ENCODE results near the gene ANKRD36C.
"Not testable (repeated sequence)": the region's sequence is repeated elsewhere in the genome, so short reads cannot be mapped to it uniquely, and the experiment has no call there.

Gene ANKRD36C

DNA sequence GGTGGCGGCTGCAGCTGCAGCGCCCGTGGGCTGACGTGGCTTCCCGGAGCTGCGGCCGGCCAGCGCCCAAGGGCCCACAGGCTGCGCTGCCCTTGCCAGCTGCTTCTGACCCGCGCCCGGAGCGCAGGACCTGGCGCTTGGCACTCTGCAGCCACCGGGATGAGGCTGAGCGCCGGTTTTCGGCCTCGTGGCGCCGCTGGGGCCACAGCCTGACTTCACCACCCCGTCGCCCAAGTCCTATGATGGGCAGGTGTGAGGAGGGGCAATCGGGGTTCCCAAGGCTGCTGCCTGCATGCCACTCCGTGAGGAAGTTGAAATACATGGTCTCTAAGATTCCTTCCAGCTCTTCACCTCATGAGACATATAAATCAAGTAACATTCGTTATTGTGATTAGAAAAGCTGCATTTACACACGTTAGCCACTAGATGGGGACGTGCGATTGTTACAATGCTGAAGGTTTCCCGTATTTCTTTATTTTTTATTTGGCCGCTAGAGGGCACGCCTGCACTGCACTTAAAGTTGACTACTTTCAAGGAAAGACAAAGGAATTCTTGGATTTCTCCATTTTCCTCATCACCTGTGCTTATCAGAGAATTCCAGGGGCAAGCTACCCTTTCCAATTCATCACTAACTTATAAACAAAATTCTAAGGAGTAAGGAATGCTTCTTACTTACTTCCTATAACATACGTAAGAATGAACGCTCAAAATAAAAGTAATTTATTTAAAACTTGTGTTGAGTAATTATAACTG lies 1.1 kb upstream of the ANKRD36C start:
- DNase-seq: not testable (repeated sequence)

DNA sequence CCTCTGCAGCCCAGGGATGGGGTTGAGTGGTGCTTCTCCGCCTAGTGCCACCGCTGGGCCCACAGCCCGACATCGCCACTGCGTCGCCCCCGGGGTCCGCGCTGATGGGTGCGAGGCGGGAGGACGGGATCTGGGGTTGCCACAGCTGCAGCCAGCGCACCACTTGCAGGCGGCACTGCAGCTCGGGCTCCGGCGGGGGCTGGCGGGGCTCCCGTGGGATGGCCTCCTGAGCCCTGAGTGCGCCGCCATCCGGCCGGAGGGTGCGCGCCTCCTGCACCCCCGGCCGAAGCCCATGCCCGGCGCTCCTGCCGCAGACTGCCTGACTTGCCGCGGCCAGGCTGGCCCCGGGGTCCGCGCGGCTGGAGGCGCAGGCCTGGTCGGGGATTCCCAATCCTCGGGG lies 478 bp upstream of the ANKRD36C start:
- DNase-seq: not testable (repeated sequence)

DNA sequence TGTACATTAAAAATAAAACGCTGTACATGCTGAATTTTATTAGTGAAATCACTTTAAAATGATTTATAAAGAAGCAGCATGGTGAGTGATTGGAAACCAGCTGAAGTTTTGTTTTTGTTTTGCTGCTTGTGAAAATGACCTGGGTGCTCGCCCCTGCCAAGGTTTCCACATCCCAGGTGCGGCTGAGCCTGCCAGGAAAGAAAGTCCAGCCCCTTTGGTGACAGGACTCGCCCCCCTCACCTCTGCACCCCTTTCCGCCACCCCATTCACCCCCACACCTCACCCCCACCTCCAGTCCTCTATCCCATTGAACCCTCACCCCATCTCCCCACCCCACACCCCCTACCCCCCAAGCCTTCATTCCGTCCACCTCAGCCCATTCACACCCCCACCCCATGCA lies 740 bp downstream of the ANKRD36C start:
- DNase-seq: not testable (repeated sequence)

DNA sequence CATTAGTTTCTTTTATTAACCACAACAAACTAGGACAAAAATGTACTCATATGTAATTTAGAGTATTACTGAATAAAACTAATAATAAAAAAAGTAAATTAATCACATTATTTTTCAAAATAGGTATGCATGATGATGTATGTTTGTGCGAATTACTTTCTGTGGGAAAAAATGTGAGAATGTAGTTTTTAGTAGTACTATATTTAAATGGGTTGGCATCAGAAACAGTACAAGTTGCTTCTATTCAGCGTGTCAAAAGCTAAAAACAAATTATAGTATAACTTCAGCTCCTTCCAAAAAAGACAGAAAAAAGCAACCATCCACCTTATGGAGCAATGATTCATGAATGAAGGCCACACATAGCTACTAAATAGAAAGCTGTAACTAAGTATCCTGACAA lies 40.0 kb downstream of the ANKRD36C start:
- DNase-seq: not testable (repeated sequence)

DNA sequence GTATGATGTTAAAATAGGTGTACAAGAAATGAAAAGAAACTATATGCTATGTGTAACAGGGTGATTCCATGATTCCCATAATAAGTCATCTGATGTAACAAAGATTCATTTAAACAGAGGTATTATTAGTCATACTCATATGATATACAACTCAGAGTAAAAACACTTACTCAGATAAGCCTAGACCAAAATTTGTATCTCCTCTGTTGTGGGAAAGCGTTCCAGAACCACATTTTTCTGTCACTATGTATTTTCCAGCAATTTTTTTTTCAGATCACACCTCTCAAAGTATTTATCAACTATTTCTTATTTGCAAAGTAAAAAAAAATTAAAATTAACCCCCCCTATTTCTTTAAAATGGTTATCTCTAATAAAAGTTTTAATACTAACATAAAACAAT lies 43.6 kb downstream of the ANKRD36C start:
- not testable (repeated sequence) for DNase-seq

DNA sequence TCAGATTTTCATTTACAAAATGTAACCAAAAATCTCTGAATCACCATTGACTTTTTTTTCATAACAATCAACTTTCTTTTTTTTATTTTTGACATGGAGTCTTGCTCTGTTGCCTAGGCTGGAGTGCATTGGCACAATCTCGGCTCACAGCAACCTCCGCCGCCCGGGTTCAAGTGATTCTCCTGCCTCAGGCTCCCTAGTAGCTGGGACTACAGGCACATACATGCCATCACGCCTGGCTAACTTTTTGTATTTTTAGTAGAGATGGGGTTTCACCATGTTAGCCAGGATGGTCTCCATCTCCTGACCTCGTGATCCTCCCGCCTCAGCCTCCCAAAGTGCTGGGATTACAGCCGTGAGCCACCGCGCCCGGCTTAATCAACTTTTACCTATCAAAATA lies 51.7 kb downstream of the ANKRD36C start:
- not testable (repeated sequence) for DNase-seq

DNA sequence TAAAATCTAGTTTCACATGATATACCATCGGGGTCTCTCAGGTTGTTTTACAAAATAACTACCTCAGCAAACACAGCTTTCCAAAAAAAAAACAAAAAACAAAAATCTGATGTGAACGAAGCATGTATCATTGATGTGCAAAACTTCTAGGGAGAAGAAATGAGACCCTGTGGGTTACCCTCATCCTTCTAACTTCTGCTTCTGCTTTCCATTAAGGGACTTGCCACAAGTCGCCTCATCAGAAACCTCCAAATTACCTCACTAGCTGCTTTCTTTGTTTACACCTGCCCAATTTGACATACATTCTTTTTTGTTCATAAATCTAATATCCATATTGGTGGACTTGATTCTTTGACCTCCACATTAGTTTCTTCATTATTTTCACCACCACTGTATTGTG lies 60.9 kb downstream of the ANKRD36C start:
- DNase-seq: not testable (repeated sequence)

DNA sequence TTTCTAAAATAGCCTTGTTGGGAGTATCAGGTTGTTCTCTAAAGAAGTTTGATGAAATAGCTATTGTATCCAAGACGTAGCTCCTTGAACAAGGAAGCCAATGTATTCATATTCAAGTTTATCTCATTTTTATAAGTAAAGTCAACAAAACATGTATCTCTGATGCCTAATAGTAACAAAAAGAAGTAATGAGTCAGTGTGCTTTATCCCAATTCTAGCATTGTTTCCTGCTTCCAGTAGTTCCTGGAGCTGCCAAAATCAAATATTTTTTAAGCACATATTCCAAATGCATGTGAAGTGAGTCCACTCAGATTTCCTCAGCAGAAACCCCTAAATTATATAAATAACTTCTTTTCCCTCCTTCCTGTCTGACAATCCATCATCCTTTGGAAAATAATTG lies 74.6 kb downstream of the ANKRD36C start:
- DNase-seq: not testable (repeated sequence)

DNA sequence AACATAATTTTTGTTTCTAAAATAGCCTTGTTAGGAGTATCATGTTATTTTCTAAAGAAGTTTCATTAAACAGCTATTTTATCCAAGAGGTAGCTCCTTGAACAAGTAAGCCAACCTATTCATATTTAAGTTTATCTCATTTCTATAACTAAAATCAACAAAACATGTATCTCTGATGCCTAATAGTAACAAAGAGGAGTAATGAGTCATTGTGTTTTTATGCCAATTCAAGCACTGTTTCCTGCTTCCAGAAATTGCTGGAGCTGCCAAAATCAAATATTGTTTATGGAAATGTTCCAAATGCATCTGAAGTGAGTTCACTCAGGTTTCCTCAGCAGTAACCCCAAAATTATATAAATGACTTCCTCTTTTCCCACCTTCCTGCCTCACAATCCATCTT lies 76.5 kb downstream of the ANKRD36C start:
- DNase-seq: not testable (repeated sequence)

DNA sequence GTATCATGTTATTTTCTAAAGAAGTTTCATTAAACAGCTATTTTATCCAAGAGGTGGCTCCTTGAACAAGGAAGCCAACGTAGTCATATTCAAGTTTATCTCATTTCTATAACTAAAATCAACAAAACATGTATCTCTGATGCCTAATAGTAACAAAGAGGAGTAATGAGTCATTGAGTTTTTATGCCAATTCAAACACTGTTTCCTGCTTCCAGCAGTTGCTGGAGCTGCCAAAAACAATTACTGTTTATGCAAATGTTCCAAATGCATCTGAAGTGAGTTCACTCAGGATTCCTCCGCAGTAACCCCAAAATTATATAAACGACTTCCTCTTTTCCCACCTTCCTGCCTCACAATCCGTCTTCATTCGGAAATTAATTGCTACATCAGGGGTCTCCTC lies 80.2 kb downstream of the ANKRD36C start:
- DNase-seq: not testable (repeated sequence)

DNA sequence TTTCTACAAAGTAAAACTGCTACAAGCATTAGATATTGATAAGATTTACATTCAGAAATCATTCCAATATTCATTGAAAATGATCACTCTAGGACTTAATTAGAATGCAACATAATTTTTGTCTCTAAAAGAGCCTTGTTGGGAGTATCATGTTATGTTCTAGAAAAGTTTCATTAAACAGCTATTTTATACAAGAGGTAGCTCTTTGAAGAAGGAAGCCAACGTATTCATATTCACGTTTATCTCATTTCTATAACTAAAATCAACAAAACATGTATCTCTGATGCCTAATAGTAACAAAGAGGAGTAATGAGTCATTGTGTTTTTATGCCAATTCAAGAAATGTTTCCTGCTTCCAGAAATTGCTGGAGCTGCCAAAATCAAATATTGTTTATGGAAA lies 97.2 kb downstream of the ANKRD36C start:
- DNase-seq: not testable (repeated sequence)

DNA sequence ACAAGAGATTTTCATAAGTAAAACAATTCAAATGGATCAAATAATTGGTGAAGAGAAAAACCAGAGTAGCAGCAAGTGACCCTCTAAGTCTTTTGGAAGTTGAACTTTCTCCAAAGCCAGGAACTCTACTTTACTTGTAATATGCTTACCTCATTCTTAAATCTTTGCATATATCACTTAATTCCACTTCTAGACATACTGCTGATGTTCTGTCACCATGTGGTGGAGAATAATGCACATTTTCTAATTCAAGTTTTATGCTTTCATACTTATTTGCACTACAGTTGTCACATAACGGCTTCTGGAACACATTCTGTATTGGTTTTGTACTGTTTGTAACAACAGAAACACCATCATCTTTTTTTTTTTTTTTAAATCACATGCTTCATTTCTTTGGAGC lies 123.7 kb downstream of the ANKRD36C start:
- not testable (repeated sequence) for DNase-seq

DNA sequence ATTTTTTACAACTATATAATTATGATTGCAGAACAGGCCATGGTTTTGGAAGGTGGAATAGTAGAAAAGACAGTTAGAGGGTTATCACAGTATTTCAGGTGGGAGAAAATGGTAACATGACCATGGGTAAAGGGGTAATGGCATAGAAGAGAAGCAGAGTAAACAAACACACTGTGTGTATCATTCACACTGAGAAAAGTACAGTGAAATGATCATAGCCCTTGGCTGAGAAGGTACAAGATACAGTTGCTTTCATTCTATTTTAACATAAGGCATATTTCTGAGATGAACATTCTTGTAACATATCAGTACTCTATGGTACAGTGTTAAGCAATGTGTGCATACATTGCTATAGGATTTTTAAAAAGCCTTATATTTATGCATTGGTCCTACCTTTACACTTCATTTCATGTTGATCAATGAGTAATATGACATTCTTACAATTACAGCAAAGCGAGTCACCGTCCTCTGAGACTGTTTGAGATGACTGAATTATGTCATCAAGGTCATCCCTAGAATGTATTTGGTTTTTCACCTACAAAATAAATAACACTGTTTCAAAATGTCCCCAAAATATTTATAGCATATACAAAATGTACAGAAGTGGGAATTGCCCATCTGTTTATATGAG lies 124.5 kb downstream of the ANKRD36C start:
- DNase-seq: not testable (repeated sequence)

DNA sequence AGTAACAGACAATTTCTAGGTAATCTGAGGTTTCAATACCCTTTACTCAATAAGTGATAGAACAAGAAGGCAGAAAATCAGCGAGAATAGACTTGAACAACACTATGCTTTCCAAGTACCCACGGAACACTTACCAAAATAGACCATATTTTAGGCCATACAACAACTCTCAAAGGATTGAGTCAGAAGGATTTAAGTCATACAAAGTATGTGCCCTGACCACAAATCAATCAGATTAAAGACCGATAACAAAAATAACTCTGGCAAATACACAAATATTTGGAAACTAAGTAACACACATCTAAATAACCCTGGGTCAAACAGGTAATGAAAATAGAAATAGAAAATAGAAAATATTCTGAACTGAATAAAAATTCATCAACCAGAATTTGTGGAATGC lies 129.5 kb downstream of the ANKRD36C start:
- not testable (repeated sequence) for DNase-seq

DNA sequence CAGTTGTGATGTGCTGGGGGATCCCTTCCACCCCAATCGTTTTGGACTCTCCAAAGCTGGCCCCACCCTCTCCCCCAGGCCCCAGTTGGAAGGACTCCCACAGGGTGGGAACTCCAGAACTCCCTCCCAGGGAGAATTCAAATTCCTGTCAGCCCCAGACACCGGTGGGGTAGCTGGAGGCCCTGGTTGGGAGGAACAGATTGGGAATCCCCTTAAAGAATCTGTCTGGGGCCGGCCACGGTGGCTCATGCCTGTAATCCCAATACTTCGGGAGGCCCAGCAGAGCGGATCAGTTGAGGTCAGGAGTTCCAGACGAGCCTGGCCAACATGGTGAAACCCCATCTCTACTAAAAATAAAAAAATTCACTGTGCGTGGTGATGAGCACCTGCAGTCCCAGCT lies 155.5 kb downstream of the ANKRD36C start:
- DNase-seq: no peak

DNA sequence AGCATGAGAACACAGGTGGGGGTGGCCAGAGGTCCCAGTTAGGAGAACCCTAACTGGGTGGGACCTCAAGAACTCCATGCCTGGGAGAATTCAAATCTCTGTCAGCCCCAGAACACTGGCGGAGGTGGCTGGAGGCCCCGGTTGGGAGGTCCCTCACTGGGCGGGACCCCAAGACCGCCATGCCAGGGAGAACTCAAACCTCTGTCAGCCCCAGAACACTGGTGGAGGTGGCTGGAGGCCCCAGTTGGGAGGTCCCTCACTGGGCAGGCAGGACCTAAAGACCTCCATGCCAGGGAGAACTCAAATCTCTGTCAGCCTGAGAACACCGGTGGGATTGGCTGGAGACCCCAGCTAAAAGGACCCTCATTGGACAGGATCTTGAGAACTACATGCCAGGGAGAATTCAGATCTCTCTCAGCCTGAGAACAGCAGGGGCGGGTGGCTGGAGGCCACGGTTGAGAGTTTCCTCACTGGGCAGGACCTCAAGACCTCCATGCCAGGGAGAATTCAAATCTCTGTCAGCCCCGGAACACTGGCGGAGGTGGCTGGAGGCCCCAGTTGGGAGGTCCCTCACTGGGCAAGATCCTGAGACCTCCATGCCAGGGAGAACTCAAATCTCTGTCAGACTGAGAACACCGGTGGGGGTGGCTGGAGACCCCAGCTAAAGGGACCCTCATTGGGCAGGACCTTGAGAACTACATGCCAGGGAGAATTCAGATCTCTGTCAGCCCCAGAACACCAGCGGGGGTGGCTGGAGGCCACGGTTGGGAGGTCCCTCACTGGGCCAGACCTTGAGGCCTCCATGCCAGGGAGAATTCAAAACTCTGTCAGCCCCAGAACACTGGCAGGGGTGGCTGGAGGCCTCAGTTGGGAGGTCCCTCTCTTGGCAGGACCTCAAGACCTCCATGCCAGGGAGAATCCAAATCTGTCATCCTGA lies 157.3 kb downstream of the ANKRD36C start:
- DNase-seq: not testable (repeated sequence)

DNA sequence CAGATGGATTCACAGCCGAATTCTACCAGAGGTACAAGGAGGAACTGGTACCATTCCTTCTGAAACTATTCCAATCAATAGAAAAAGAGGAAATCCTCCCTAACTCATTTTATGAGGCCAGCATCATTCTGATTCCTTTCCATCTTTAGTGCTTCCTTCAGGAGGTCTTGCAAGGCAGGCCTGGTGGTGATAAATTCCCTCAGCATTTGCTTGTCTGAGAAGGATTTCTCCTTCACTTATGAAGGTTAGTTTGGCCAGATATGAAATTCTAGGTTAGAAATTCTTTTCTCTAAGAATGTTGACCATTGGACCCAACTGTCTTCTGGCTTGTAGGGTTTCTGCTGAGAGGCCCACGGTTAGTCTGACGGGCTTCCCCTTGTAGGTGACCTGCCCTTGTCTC lies 167.4 kb downstream of the ANKRD36C start:
- not testable (repeated sequence) for DNase-seq

DNA sequence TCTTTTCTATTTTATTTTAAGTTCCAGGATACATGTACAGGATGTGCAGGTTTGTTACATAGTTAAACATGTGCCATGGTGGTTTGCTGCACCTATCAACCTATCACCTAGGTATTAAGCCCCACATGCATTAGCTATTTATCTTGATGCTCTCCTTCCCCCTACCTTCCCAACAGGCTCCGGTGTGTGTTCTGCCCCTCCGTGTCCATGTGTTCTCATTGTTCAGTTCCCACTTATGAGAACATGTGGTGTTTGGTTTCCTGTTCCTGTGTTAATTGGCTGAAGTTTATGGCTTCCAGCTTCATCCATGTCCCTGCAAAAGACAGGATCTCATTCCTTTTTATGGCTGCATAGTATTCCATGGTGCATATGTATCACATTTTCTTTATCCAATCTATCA lies 174.1 kb downstream of the ANKRD36C start:
- not testable (repeated sequence) for DNase-seq

DNA sequence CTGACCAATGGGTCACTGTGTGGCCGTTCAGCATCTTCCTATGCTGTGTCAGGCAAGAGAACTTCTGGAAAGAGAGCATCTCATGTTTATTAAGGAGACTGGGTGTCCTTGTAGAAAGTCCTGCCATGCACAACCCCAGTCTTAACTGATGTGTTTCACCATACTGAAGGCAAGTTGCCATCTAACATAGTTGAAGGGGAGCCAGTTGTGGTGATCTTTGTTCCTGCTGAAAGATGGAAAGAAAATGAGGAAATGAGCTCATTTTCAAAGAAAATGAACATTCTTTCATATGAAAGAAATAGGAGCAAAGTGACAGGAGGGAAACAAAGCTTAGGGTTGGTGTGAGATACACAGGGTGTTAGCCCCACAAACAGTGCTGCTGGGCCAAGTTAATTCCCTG lies 178.3 kb downstream of the ANKRD36C start:
- not testable (repeated sequence) for DNase-seq

DNA sequence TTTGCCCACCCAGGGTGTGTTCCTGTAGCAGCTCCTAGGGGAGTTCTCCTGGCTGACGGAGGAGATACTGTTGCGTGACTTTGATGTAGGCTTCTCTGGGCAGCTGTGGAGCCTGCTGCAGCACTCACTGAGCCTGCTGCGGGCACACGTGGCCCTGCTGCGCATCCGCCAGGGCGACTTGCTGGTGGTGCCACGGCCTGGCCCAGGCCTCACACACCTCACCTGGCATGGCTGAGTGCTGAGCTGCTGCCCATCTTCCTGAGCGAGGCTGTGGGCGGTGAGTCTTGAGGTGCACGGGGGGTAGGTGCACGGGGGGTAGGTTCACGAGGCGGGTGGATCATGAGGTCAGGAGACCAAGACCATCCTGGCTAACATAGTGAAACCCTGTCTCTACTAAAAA lies 191.7 kb downstream of the ANKRD36C start:
- no peak for DNase-seq

DNA sequence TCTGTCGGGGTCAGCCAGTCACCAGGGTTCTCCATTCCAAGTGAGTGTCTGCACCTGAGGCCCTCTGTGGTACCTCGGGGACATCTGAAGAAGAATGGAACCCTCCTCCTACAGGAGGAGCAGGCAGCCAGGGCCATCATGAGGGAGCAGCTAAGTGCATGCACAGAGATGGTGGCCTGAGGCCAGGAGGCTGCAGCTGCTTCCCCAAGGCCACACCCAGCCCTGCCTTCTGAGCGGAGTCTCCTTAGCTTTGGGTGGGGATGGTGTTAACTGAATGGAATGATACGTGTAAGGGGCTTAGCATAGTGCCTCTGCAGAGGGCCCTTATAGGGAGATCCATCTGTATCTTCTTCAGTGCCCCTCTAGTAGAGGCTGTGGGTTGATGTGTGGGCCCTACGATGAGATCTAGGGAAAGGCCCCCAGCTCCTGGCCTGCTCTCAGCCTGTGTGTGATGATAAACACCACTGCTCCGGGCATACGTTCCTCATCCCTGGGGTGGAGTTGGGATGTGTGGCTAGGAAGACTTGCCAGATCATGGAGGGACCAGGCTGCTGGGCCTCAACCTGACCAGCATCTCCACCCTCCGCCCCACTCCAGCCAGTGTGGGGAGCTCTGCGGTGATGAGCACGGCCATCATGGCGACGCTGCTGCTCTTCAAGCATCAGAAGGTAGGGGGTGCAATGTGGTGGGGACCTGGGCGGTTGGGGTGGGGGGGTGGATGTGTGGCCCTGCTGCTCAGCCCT lies 192.3 kb downstream of the ANKRD36C start:
- not testable (repeated sequence) for DNase-seq

DNA sequence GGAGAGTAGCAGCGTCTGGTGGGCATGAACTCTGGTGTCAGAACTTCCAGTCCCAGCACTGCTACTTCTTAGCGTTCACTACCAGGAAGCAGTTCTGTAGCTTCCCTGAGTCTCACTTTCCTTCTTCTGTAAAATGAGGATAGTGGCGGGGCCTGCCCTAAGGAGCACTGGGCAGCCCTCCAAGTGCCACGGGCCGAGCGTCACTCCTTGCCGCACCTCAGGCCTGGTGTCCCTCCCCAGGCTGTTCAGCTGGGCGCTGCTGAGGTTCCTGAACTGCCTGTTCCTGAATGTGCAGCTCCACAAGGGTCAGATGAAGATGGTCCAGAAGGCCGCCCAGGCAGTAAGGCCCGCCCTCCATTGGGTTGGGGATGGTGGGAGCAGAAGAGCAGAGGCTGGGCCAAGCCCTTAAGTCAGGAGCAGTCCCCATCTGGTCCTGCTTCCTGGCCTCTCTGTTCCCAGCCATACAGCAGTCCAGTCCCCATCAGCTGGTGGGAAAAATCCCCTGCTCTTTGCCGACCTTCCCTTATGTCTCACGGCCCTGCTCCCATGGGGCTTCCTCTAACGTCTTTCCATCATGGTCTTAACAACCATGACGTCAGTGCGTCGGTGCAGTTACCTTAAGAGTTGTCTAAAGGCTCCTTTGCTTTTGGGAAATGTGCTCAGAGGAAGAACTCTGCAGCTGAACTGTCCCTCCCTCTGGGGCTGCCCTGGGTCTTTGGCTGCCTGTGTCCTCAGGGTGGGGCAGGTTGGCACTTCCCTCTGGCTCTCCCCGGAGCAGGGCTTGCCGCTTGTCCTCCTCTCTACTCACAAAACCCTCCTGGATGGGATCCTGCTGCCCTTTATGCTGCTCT lies 195.2 kb downstream of the ANKRD36C start:
- not testable (repeated sequence) for DNase-seq

All from NCI-H345 (cell line).